Fibroblast of the aortic adventitia (primary cell): ENCODE measurements around the gene SULT2B1. TPM values are rescaled to one million over a fixed set of nuclear protein-coding genes. Genes with fewer than 3 reads are reported as not detected.
"Not testable (repeated sequence)": the region's sequence is repeated elsewhere in the genome, so short reads cannot be mapped to it uniquely, and the experiment has no call there.

Source experiments
- DNase-seq: peaks from one replicate; pipeline ENCODE4 v3.0.0-alpha.2; 2010; ENCODE audit warnings: low read depth
- H3K4me3 ChIP-seq: 2 replicates; pipeline ENCODE4 v1.5.1; 2011; ENCODE audit warnings: low read depth, mild to moderate bottlenecking, control low read depth, low read length, moderate library complexity
- total RNA-seq: library from RNA; depleted of rRNA; stranded (reverse); fragments of >200 nt; gene quantifications from 2 replicates; pipeline ENCODE4 v1.2.3, GENCODE V29; 2012; ENCODE audit warnings: low replicate concordance
- TF ChIP-seq, protein P1 (sequence below): IDR thresholded peaks from 2 replicates; pipeline ENCODE4 v1.5.1; 2011; ENCODE audit warnings: mild to moderate bottlenecking, low read length, control low read depth, inconsistent platforms; ENCODE audit not compliant: insufficient read depth

SULT2B1 gene
- total RNA-seq, 1 donor = not detected

DNA sequence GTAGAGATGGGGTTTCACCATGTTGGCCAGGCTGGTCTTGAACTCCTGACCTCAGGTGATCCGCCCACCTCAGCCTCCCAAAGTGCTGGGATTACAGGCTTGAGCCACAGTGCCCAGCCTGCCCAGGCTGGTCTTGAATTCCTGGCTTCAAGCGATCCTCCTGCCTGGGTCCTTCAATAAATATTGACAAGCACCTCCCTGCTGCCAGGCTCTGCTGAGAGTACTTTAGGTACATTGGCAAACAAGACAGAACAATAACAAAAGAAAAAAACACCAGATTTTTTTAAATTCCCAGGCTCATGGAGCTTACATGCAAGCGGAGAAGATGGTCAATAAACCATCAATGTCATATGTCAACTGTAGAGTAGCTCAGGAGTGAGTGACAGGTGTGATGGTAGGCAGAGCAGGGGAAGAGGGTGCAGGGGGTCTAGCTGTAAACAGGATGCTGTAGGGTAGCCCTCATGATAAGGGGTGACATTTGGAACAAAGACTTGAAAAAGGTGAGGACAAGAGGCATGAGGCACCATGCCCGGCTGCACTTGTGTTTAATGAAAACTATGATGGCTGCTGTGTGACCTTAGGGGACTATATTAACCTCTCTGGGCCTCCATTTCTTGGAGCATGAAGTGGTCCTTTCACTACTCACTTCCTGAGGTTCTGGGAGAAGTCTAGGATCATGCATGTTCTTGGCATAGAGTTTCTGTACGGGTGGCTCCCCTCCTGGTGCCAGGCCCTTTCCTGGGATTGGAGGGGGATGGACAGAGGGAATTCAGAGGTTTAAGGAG lies 19.6 kb downstream of the SULT2B1 start:
- no peak overlapping the region for H3K4me3 ChIP-seq
- TF ChIP-seq, protein P1, sequence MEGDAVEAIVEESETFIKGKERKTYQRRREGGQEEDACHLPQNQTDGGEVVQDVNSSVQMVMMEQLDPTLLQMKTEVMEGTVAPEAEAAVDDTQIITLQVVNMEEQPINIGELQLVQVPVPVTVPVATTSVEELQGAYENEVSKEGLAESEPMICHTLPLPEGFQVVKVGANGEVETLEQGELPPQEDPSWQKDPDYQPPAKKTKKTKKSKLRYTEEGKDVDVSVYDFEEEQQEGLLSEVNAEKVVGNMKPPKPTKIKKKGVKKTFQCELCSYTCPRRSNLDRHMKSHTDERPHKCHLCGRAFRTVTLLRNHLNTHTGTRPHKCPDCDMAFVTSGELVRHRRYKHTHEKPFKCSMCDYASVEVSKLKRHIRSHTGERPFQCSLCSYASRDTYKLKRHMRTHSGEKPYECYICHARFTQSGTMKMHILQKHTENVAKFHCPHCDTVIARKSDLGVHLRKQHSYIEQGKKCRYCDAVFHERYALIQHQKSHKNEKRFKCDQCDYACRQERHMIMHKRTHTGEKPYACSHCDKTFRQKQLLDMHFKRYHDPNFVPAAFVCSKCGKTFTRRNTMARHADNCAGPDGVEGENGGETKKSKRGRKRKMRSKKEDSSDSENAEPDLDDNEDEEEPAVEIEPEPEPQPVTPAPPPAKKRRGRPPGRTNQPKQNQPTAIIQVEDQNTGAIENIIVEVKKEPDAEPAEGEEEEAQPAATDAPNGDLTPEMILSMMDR = no peak
- no peak for DNase-seq

DNA sequence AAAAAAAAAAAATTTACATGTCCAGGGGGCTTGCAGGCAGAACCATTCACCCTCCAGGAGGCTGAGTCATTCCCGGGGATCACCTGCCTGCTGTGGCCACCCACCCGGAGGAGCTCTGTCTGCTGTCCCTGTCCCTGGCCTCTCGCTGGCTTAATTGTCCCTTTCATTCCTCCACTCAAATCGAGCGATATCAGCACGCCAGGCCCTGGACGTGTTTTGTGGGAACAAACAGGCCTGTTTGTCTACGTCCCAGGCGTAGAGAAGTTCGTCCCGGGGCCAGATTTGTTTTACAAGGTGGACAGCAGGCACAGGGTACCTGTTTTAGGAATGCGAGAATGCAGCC lies 21.2 kb downstream of the SULT2B1 start:
- H3K4me3 ChIP-seq = no peak overlapping the region
- no peak for DNase-seq
- TF ChIP-seq, protein P1 = no peak

DNA sequence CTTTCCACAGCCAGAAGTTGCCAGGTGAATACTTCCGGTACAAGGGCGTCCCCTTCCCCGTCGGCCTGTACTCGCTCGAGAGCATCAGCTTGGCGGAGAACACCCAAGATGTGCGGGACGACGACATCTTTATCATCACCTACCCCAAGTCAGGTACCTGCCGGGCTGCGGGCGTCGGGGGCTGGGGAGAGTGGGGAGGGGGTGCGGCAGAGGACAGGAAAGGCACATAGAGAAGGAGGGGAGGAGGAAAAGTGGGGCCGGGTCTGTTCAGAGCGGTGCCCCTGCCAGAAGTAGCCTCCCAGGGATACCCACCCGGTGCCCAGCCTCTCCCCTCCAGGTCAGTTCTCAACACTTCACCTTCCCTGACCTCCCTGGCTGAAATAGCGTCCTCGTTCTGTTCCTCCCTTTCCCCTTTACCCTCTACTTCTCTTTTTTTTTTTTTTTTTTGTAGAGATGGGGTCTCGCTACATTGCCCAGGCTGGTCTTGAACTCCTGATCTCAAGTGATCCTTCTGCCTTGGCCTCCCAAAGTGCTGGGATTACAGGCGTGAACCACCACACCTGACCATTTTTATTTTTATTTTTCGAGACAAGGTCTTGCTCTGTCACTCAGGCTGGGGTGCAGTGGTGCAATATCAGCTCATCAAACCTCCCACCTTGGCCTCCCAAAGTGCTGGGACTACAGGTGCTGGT lies 24.1 kb downstream of the SULT2B1 start:
- TF ChIP-seq, protein P1 = no peak
- no peak for DNase-seq
- no peak overlapping the region for H3K4me3 ChIP-seq

DNA sequence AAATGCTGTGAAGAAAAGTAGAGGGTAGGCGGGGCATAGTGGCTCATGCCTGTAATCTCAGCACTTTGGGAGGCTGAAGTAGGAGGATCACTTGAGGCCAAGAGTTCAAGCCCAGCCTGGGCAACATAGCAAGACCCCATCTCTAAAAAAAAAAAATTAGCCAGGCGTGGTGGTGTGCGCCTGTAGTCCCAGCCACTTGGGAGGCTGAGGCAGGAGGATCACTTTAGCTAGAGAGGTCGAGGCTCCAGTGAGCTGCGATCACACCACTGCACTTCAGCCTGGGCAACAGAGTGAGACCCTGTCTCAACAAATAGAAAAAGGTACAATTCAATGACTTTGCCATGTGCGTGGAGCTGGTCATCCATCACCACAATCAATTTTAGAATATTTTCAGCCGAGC lies 25.9 kb downstream of the SULT2B1 start:
- not testable (repeated sequence) for DNase-seq, H3K4me3 ChIP-seq

DNA sequence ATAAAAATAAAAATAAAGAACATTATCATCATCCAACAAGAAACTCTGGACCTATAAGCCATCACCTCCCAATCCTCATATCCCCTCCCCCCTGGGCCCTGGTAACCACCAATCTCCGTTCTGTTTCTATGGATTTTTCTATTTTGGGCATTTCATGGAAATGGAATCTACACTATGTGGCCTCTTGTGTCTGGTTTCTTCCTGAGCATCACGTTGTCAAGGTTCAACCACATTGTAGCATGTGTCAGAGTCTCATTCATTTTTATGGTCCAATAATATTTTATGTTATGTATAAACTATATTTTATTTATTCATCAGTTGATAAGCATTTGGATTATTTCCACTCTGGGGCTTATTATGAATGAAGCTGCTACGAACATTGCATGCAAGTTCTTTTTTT lies 26.9 kb downstream of the SULT2B1 start:
- TF ChIP-seq, protein P1 = no peak
- DNase-seq = peak; percentile 6
- no peak overlapping the region for H3K4me3 ChIP-seq

DNA sequence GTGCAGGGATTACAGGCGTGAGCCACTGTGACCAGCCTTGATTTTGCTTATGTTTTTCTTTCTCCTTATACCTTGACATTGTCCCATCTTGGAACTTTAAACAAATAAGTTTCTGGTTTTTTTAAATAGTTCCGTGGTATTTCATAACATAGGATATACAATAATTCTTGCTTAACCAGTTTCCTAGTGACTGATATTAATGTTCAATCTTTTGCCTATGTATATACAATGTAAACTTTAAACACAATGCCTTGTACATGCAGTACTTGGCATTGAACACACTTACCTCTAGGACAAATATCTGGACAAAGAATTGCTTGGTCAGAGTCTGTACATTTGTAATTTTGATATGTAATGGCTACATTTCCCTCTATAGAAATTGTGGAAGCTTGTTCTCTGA lies 30.2 kb downstream of the SULT2B1 start:
- TF ChIP-seq, protein P1 = no peak
- no peak overlapping the region for H3K4me3 ChIP-seq
- DNase-seq = no peak

DNA sequence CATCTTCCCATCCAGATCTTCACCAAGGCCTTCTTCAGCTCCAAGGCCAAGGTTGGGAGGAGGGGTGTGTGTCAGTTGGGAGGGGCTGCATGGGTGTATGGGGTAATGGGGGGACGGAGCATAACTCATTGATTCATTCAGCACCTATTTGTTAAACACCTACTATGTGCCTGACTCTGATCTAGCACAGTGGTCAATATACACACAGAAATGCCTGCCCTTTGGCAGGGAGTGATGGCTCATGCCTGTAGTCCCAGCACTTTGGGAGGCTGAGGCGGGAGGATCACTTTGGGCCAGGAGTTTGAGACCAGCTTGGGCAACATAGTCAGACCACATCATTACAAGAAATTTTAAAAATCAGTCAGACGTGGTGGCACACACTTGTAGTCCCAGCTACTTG lies 35.4 kb downstream of the SULT2B1 start:
- no peak overlapping the region for H3K4me3 ChIP-seq
- TF ChIP-seq, protein P1 = no peak
- no peak for DNase-seq
